Measurements from ENCODE around the gene CEACAM16. TPM values are rescaled to one million over a fixed set of nuclear protein-coding genes. Genes with fewer than 3 reads are reported as not detected.

The CEACAM16 gene
- total RNA-seq, 1 experiment from 2014 or later, result not detected

DNA sequence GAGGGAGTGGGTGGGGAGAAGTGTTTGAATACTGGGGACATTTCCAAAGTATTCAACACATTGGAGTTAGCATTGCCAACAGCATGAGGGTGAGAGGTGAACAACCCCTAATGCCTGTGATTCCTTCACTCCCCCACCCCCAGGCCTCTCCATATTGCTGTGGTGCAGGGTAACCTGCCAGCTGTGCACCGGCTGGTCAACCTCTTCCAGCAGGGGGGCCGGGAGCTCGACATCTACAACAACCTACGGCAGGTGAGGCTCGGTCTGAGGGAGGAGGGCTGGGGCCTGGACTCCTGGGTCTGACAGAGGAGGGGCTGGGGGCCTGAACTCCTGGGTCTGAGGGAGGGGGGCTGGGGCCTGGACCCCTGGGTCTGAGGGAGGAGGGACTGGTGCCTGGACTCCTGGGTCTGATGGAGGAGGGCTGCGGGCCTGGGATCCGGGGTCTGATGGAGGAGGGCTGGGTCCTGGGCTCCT is 57.2 kb downstream of the CEACAM16 start:
- Histone ChIP-seq H3F3A (ENCODE audit: low read length, unreplicated experiment) (peaks cover 6% of the 10 kb centered on the region), H3K9ac (ENCODE audit: low read length) (no peak overlapping the region), H3K36me3 (ENCODE audit: low read depth, low read length) (peaks cover 7% of the 10 kb centered on the region; the same call in 1 of the 2 replicates), H3K9me2 (replicated peaks; ENCODE audit: low read length) (no peaks in the 10 kb centered on the region), H4K20me1 (ENCODE audit: low read length) (no peaks in the 10 kb centered on the region), H3K27ac (ENCODE audit: low read length) (no peak overlapping the region), H3K79me2 (ENCODE audit: low read length) (peaks cover 14% of the 10 kb centered on the region), H2AFZ (ENCODE audit: low read length) (no peak overlapping the region), H3K4me2 (ENCODE audit: low read length) (no peak overlapping the region), H3K4me1 (ENCODE audit: insufficient read depth, low read length) (peaks cover 32% of the 10 kb centered on the region), H3K27me3 (ENCODE audit: low read length) (no peaks in the 10 kb centered on the region), H3K4me3 (ENCODE audit: low read length) (no peak overlapping the region), H3K9me3 (ENCODE audit: low read length) (no peaks in the 10 kb centered on the region)
- no TSS peak for BruUV-seq (replicated peaks)
- ChIA-PET CTCF (no interaction called here), POLR2A (ENCODE audit: unreplicated experiment) (no interaction called here)
- ATAC-seq (no peak), DNase-seq (no peak)
- TF ChIP-seq EZH2 (IDR thresholded peaks at IDR 0.05; ENCODE audit: low read length, unreplicated experiment) (no peak), EZH2phosphoT487 (IDR thresholded peaks at IDR 0.05; ENCODE audit: borderline replicate concordance, low read length) (no peak)
- TF ChIP-seq, protein P1, sequence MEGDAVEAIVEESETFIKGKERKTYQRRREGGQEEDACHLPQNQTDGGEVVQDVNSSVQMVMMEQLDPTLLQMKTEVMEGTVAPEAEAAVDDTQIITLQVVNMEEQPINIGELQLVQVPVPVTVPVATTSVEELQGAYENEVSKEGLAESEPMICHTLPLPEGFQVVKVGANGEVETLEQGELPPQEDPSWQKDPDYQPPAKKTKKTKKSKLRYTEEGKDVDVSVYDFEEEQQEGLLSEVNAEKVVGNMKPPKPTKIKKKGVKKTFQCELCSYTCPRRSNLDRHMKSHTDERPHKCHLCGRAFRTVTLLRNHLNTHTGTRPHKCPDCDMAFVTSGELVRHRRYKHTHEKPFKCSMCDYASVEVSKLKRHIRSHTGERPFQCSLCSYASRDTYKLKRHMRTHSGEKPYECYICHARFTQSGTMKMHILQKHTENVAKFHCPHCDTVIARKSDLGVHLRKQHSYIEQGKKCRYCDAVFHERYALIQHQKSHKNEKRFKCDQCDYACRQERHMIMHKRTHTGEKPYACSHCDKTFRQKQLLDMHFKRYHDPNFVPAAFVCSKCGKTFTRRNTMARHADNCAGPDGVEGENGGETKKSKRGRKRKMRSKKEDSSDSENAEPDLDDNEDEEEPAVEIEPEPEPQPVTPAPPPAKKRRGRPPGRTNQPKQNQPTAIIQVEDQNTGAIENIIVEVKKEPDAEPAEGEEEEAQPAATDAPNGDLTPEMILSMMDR (conservative IDR thresholded peaks at IDR 0.05; ENCODE audit: low read depth, low read length), result no peak
- intact Hi-C loops (cut with micrococcal nuclease), result no loop called here

DNA sequence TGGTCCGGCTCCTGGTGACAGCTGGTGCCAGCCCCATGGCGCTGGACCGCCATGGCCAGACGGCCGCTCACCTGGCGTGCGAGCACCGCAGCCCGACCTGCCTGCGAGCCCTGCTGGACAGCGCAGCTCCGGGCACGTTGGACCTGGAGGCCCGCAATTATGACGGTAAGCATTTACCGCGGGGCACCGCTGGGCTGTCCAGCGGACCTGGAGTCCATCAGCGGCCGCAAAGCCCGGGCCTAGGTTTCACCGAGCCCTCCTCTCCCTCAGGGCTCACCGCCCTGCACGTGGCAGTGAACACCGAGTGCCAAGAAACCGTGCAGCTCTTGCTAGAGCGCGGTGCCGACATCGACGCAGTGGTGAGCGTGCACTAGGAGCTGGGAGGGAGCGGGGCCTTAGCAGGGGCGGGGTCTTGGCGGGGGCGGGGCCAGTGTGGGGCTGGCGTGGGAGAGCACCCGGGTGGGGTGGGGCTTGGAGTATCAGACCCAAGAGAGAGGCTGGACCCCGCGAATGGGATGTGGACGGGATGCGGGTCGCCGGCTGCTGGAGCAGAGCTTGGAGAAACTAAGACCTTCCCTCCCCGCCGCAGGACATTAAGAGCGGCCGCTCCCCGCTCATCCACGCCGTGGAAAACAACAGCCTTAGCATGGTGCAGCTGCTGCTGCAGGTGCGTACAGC is 58.2 kb downstream of the CEACAM16 start:
- H3K9ac ChIP-seq (ENCODE audit: low read length), result no peak overlapping the region
- no peak overlapping the region for H3K4me3 ChIP-seq (ENCODE audit: low read length)
- intact Hi-C loops (cut with micrococcal nuclease), result no loop called here
- ChIA-PET CTCF (no interaction called here), POLR2A (ENCODE audit: unreplicated experiment) (interaction anchor here (0.6 kb wide), 1 partner anchor 33 kb away, joined by 3 read pairs; no protein-coding TSS in a partner anchor)
- no peak overlapping the region for H3K27ac ChIP-seq (ENCODE audit: low read length)
- H2AFZ ChIP-seq (ENCODE audit: low read length), result no peak overlapping the region
- peaks cover 7% of the 10 kb centered on the region for H3K79me2 ChIP-seq (ENCODE audit: low read length)
- H3K9me2 ChIP-seq (replicated peaks; ENCODE audit: low read length), result no peaks in the 10 kb centered on the region
- H3K4me2 ChIP-seq (ENCODE audit: low read length), result no peak overlapping the region
- no peaks in the 10 kb centered on the region for H4K20me1 ChIP-seq (ENCODE audit: low read length)
- peaks cover 6% of the 10 kb centered on the region for H3F3A ChIP-seq (ENCODE audit: low read length, unreplicated experiment)
- peaks cover 25% of the 10 kb centered on the region for H3K4me1 ChIP-seq (ENCODE audit: insufficient read depth, low read length)
- H3K27me3 ChIP-seq (ENCODE audit: low read length), result no peaks in the 10 kb centered on the region
- TF ChIP-seq EZH2phosphoT487 (IDR thresholded peaks at IDR 0.05; ENCODE audit: borderline replicate concordance, low read length) (no peak), EZH2 (IDR thresholded peaks at IDR 0.05; ENCODE audit: low read length, unreplicated experiment) (no peak)
- TF ChIP-seq, protein P1 (conservative IDR thresholded peaks at IDR 0.05; ENCODE audit: low read depth, low read length), result no peak
- no TSS peak for BruUV-seq (replicated peaks)
- peaks cover 7% of the 10 kb centered on the region; the same call in 1 of the 2 replicates for H3K36me3 ChIP-seq (ENCODE audit: low read depth, low read length)
- no peak for ATAC-seq
- no peaks in the 10 kb centered on the region for H3K9me3 ChIP-seq (ENCODE audit: low read length)
- DNase-seq, result no peak

All from PC-3 (cell line).